HEK293T (cell line): ENCODE measurements around the gene SEC22C.

Experiments
- CTCF ChIA-PET: fragments of 350-600 bp; formaldehyde crosslinking; extraction: SDS; loops from one replicate; lab custom pipeline; 2021; ENCODE audit warnings: antibody characterized with exemption, inconsistent platforms; lab: Yijun Ruan, JAX
- POLR2A ChIA-PET: fragments of 350-600 bp; formaldehyde crosslinking; extraction: SDS; loops from one replicate; lab custom pipeline; 2020; ENCODE audit warnings: antibody characterized with exemption, inconsistent platforms; lab: Yijun Ruan, JAX
- DNase-seq: peaks from one replicate; pipeline ENCODE4 v3.0.0; 2012; ENCODE audit warnings: mixed read lengths; ENCODE audit errors: extremely low spot score
- ARNT ChIP-seq: fragments of 450-650 bp; IDR thresholded peaks from 2 replicates; pipeline ENCODE4 v1.6.1; 2017; ENCODE audit warnings: mild to moderate bottlenecking
- BHLHE40 ChIP-seq: fragments of 450-650 bp; IDR thresholded peaks from 2 replicates; pipeline ENCODE4 v1.6.1; 2016; ENCODE audit warnings: mild to moderate bottlenecking, moderate library complexity, borderline replicate concordance
- CTBP1 ChIP-seq: fragments of 450-650 bp; IDR thresholded peaks from 2 replicates; pipeline ENCODE4 v1.6.1; 2016; ENCODE audit warnings: borderline replicate concordance
- ELF4 ChIP-seq: fragments of 450-650 bp; IDR thresholded peaks from 2 replicates; pipeline ENCODE4 v1.6.1; 2017; ENCODE audit warnings: antibody characterized with exemption
- FOXA1 ChIP-seq: fragments of 450-650 bp; IDR thresholded peaks from 2 replicates; pipeline ENCODE4 v1.6.1; 2016; ENCODE audit warnings: mild to moderate bottlenecking
- FOXK2 ChIP-seq: fragments of 450-650 bp; IDR thresholded peaks from 2 replicates; pipeline ENCODE4 v1.6.1; 2016; ENCODE audit warnings: mild to moderate bottlenecking
- FOXM1 ChIP-seq: fragments of 450-650 bp; IDR thresholded peaks from 2 replicates; pipeline ENCODE4 v1.6.1; 2017; ENCODE audit warnings: mild to moderate bottlenecking, borderline replicate concordance
- HDGF ChIP-seq: fragments of 450-650 bp; IDR thresholded peaks from 2 replicates; pipeline ENCODE4 v1.6.1; 2017; ENCODE audit warnings: antibody characterized with exemption, borderline replicate concordance
- L3MBTL2 ChIP-seq: fragments of 450-650 bp; conservative IDR thresholded peaks from 2 replicates; pipeline ENCODE4 v1.6.1; 2016; ENCODE audit warnings: mild to moderate bottlenecking
- LEF1 ChIP-seq: fragments of 450-650 bp; IDR thresholded peaks from 2 replicates; pipeline ENCODE4 v1.6.1; 2017; ENCODE audit warnings: mild to moderate bottlenecking, borderline replicate concordance
- NFRKB ChIP-seq: fragments of 450-650 bp; IDR thresholded peaks from 2 replicates; pipeline ENCODE4 v1.6.1; 2016; ENCODE audit warnings: mild to moderate bottlenecking, moderate library complexity
- PKNOX1 ChIP-seq: fragments of 450-650 bp; IDR thresholded peaks from 2 replicates; pipeline ENCODE4 v1.6.1; 2016
- SP1 ChIP-seq: fragments of 450-650 bp; IDR thresholded peaks from 2 replicates; pipeline ENCODE4 v1.6.1; 2017
- SUZ12 ChIP-seq: fragments of 450-650 bp; IDR thresholded peaks from 2 replicates; pipeline ENCODE4 v1.6.1; 2016; ENCODE audit warnings: mild to moderate bottlenecking
- TARDBP ChIP-seq: fragments of 450-650 bp; IDR thresholded peaks from 2 replicates; pipeline ENCODE4 v1.6.1; 2016
- ZNF384 ChIP-seq: fragments of 450-650 bp; IDR thresholded peaks from 2 replicates; pipeline ENCODE4 v1.6.1; 2016

SEC22C gene

DNA sequence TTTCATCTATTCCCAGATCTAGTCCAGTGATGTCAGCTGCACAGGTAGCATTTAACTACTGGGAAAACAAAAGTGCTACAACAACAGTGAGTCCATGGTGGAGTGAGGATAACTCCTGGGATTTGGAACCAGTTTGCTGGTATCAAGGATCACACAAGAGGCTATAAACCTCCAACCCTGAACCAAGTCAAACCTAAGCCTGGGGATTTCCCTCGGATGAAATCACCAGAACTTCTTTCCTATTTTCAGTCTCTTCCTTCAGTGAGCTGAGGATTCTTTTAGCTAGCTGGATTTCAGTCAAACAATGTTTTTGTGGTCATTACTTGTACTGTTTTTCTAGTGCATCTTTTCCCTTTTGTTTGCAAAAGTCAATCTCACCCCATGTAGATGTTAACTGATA, 31.5 kb downstream of the SEC22C start:
- ChIA-PET POLR2A (interaction anchor here (1.3 kb wide), 1 partner anchor 41 kb away, joined by 3 read pairs; the partner anchor contains the start of gene SS18L2), CTCF (interaction anchor here (0.7 kb wide), 1 partner anchor 22 kb away, joined by 5 read pairs; no protein-coding TSS in a partner anchor)
- no peak for TF ChIP-seq TARDBP
- TF ChIP-seq CTBP1 = no peak
- no peak for TF ChIP-seq LEF1
- no peak for TF ChIP-seq BHLHE40
- TF ChIP-seq ARNT = no peak
- no peak for TF ChIP-seq L3MBTL2
- no peak for TF ChIP-seq FOXA1
- TF ChIP-seq HDGF = no peak
- TF ChIP-seq SUZ12 = no peak
- TF ChIP-seq SP1 = no peak
- no peak for TF ChIP-seq PKNOX1
- TF ChIP-seq NFRKB = no peak
- TF ChIP-seq ZNF384 = no peak
- TF ChIP-seq ELF4 = no peak
- no peak for TF ChIP-seq FOXK2
- DNase-seq = no peak

DNA sequence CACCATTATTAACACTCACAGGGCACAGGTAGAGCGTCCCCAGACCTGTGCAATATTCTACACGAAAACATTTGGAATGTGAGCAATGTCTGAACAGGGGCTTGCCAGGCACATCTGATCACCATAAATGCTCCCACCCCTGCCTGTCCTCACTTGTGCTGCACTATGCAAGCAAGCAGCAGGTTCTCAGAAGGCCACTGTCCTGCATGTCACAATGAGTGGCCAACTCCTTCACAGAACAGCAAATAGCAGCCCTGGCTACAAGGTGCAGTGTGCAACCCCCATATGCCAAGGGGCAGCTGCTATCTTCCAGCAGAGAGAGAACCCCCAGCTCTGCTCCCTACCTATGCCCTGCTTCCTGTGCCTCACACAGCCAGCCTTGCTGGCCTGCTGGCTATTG, 32.6 kb downstream of the SEC22C start:
- POLR2A ChIA-PET = interaction anchor here (1.3 kb wide), 1 partner anchor 42 kb away, joined by 3 read pairs; the partner anchor contains the start of gene SS18L2
- CTCF ChIA-PET = interaction anchor here (0.6 kb wide), 1 partner anchor 51 kb away, joined by 3 read pairs; no protein-coding TSS in a partner anchor
- no peak for DNase-seq
- TF ChIP-seq SUZ12 (no peak), HDGF (no peak), NFRKB (no peak), FOXK2 (no peak), ARNT (no peak), L3MBTL2 (no peak), LEF1 (no peak), ZNF384 (no peak), BHLHE40 (no peak), PKNOX1 (no peak), FOXA1 (no peak), CTBP1 (no peak)

DNA sequence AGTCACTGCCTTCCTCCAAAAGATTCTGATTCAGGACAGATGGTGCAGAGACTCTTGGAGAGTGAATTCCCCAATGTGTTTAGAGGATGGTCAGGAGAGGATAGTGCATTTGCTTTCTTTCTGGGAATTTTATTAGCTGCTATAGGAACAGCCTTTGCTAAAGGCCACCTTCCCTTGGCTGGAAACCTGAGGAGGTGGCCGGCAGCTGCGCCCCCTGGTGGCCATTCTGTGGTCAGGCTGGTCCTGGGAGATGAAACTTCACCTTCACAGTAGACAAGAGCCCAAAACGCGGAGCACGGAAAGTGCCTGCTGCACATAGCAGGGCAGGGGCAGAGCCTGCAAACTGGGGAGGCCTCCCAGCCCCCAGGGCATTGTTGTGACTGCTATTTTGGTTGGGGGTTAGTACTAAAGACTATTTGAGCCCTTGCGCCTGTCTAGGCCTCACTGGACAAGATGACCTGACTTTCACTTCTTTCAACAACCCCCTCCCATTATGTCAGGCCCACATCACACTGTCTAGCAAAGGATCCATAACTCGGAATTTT, 34.3 kb downstream of the SEC22C start:
- ChIA-PET POLR2A (no interaction called here), CTCF (no interaction called here)
- DNase-seq = peak; percentile 83
- TF ChIP-seq HDGF (peak; percentile 84; the same call in 1 of the 2 replicates), SP1 (no peak)

DNA sequence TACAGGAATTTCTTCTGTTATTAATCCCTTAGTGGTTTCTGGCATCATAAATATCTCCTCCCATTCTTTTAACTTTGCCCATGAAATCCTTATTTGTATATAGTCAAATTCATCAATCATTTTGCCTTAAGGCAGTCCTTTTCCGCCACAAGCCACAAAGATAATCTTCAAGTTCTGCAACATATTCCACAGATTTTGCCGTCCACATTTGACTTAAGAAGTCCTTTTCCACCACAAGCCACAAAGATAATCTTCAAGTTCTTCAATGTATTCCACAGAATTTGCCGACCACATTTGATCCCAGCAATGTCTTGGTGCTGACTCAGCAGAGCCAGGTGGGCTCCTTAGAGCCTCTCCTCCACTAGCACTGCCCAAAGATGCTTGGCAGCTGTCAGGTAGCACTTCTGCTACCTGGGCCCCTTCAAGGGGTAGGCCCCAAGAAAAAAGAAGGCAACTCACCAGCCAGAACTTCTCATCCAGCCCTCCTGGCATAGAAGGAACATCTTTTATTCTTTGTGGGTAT, 35.0 kb downstream of the SEC22C start:
- POLR2A ChIA-PET = no interaction called here
- no peak for TF ChIP-seq FOXM1
- CTCF ChIA-PET = interaction anchor here (0.7 kb wide), 1 partner anchor 152 kb away, joined by 3 read pairs; no protein-coding TSS in a partner anchor
- no peak for DNase-seq

- TF ChIP-seq FOXA1 = no peak
- TF ChIP-seq CTBP1 = no peak
- TF ChIP-seq PKNOX1 = no peak
- TF ChIP-seq ELF4 = no peak
- no peak for TF ChIP-seq FOXK2
- no peak for TF ChIP-seq L3MBTL2
- no peak for TF ChIP-seq SP1
- no peak for TF ChIP-seq LEF1
- TF ChIP-seq NFRKB = no peak
- TF ChIP-seq FOXM1 = no peak
- no peak for TF ChIP-seq ARNT
- DNase-seq = no peak
- ChIA-PET POLR2A (no interaction called here), CTCF (interaction anchor here (1.0 to 1.8 kb wide), 2 partner anchors 11 to 316 kb away, joined by 3 to 8 read pairs; no protein-coding TSS in a partner anchor)
Observed at GRCh38 chr3:42545284-42545900, 36.4 kb downstream of the SEC22C start.

DNA sequence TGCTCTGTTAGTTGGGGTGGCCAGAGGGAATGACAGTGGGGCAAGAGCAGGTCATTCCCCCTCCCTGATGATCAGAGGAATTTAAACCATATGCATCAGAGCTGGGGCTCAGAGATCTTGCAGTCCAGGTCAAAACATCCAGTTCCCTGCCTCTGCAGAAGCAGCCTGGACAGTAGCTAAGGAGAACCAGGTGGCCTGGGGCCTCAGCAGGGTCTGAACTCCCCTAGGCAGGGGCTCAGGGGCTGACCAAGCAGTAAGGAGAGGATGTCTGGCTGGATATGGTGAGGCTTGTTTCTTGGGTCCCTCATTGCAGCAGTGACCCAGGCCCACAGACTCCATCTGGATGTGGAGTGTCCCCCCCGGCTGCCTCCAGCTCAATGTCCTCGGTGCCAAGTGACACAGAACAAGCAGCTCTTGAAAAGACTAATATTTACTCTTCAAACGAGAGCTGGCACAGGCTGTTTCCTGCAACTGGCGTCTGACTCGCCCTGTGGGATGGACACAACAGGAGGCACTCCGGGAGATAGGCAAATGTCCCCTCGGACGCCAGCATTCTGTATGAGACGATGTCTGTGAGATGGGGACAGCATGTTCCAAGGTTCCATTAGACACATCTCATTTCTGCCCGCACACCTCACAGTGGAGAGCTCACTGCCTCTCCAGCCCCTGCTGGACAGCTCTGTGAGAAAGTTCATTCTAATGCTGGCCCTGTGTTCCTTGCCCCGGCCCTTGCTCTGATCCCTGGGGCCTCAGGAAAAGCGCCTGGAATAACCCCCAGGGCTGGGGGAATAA, 37.1 kb downstream of the SEC22C start:
- ChIA-PET CTCF (interaction anchor here (1.0 to 1.8 kb wide), 2 partner anchors 10 to 315 kb away, joined by 3 to 8 read pairs; no protein-coding TSS in a partner anchor), POLR2A (no interaction called here)
- DNase-seq = no peak
- TF ChIP-seq FOXK2 (no peak), NFRKB (no peak), SP1 (no peak), PKNOX1 (no peak), ARNT (no peak), LEF1 (no peak), CTBP1 (no peak), HDGF (no peak), BHLHE40 (no peak), SUZ12 (no peak), ELF4 (no peak), TARDBP (no peak), ZNF384 (no peak), FOXM1 (no peak), L3MBTL2 (no peak), FOXA1 (no peak)
